ENCODE measurements around the gene PER3.

GRCh38 chr1:7811476-7811875 is 27.4 kb downstream of the PER3 start:
- no peak for TF ChIP-seq CTCF (IDR thresholded peaks at IDR 0.05)
- TF ChIP-seq EZH2 (IDR thresholded peaks at IDR 0.05; ENCODE audit: borderline replicate concordance, insufficient read depth, low read depth, low read length, poor library complexity, severe bottlenecking): no peak
